Measurements from ENCODE around the gene IL15RA.
"Not testable (repeated sequence)": the region's sequence is repeated elsewhere in the genome, so short reads cannot be mapped to it uniquely, and the experiment has no call there.

Gene IL15RA

DNA sequence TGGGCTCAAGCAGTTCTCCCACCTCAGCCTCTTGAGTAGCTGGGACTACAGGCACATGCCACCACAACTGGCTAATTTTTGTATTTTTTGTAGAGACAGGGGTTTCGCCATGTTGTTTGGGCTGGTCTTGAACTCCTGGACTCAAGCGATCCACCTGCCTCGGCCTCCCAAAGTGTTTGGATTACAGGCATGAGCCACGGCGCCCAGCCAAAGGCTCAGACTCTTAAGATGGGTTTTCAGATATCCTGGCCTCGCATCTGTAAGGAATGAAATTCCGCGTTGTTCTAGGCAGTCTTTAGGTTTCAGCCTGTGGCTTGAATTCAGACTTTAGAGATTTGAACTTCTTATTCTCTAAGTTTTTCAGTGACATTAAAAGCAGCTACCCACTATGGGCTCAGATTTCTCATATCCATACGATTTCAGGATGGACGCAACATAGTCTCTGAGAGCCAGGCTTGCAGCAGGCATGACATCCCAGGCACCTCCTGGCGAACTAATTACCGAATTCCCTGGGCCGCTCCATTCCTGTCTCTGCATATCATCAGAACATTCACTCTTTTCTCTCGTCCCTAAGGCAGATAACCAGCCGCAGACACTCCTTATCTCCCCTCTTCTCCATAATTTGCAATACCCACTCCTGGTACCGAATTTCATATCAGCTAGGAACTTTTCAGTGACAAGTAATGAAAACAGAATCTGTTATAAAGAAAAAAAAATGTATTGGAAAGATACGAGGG is 29.7 kb downstream of the IL15RA start:
- H3K4me3 ChIP-seq (ENCODE audit: low read depth, low read length), result no peak overlapping the region
- no peak for DNase-seq (ENCODE audit: low read depth)
- TF ChIP-seq, protein P1, sequence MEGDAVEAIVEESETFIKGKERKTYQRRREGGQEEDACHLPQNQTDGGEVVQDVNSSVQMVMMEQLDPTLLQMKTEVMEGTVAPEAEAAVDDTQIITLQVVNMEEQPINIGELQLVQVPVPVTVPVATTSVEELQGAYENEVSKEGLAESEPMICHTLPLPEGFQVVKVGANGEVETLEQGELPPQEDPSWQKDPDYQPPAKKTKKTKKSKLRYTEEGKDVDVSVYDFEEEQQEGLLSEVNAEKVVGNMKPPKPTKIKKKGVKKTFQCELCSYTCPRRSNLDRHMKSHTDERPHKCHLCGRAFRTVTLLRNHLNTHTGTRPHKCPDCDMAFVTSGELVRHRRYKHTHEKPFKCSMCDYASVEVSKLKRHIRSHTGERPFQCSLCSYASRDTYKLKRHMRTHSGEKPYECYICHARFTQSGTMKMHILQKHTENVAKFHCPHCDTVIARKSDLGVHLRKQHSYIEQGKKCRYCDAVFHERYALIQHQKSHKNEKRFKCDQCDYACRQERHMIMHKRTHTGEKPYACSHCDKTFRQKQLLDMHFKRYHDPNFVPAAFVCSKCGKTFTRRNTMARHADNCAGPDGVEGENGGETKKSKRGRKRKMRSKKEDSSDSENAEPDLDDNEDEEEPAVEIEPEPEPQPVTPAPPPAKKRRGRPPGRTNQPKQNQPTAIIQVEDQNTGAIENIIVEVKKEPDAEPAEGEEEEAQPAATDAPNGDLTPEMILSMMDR (IDR thresholded peaks at IDR 0.05; ENCODE audit: low read depth, low read length, missing control alignments), result no peak
- in situ Hi-C loops (cut with HindIII; ENCODE audit: low sequenced_read_pairs), result no loop called here

DNA sequence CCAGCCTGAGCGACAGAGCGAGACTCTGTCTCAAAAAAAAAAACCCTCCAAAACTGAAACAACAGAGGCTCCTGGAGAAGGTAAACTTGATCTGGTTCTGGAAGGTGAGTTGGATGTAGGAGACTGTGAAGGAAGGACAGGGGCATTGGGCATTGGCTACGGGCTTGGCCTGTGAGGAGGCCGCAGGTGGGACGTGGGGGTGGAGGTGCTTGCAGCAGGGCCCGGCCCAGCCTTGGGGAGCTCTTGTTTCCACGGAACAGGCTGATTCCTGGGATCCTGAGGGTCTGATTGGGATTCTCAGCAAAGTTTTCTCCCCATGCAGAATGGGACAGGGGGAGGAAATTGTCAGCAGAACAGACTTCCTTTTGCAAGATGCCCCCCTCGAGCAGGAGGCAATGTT is 30.6 kb downstream of the IL15RA start:
- H3K4me3 ChIP-seq (ENCODE audit: low read depth, low read length), result no peak overlapping the region
- in situ Hi-C loops (cut with HindIII; ENCODE audit: low sequenced_read_pairs), result no loop called here
- DNase-seq (ENCODE audit: low read depth), result no peak
- TF ChIP-seq, protein P1 (IDR thresholded peaks at IDR 0.05; ENCODE audit: low read depth, low read length, missing control alignments), result no peak

- in situ Hi-C loops (cut with HindIII; ENCODE audit: low sequenced_read_pairs); DNase-seq (ENCODE audit: low read depth); H3K4me3 ChIP-seq (ENCODE audit: low read depth, low read length): not testable (repeated sequence)
Observed at GRCh38 chr10:5946419-5946775, 30.9 kb downstream of the IL15RA start.

DNA sequence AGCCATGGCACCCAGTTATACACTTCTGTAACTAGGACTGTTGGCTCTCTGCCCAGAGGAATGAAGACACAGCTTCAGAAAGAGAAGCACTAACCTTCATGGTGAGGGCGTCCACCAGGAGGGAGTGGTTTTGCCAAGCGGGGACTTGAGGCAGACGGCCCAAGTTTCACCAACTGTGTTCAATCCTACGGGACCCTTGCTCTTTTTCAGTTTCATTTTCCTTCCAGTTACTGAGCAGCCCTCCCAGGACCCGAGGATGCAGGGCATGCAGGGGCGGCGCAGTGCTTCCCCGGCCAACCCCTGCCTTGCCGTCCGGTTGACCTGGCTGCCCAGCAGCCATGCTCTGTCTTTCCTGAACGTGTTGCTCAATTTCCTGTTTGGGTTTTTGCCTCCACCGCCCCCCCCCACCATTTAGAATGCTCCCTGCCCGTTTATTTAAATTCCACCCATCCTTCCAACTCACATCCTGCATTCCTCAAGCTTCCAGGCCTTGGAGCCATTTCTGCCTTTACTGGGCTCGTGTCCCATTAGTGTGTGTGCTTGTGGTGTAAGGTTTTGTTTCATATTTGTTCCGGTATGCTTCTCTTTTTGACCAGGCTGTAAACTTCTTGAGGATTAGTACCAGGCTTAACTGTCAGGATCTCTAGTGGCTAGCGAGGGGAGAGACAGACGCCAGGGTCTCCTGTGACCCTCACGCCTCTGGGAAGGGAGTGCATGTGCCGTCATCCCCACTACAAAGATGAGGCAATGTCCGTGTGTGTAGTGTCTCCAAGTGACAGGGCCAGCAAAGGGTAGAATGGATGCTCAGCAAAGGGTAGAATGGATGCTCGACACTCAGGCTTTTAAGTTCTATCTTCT is 31.6 kb downstream of the IL15RA start:
- H3K4me3 ChIP-seq (ENCODE audit: low read depth, low read length), result no peak overlapping the region
- TF ChIP-seq, protein P1 (IDR thresholded peaks at IDR 0.05; ENCODE audit: low read depth, low read length, missing control alignments), result no peak
- in situ Hi-C loops (cut with HindIII; ENCODE audit: low sequenced_read_pairs), result no loop called here
- DNase-seq (ENCODE audit: low read depth), result peak; percentile 99

- TF ChIP-seq, protein P1 (IDR thresholded peaks at IDR 0.05; ENCODE audit: low read depth, low read length, missing control alignments), result no peak
- H3K4me3 ChIP-seq (ENCODE audit: low read depth, low read length), result no peak overlapping the region
- in situ Hi-C loops (cut with HindIII; ENCODE audit: low sequenced_read_pairs), result no loop called here
- DNase-seq (ENCODE audit: low read depth), result no peak
Observed at GRCh38 chr10:5945190-5945509, 32.2 kb downstream of the IL15RA start.

DNA sequence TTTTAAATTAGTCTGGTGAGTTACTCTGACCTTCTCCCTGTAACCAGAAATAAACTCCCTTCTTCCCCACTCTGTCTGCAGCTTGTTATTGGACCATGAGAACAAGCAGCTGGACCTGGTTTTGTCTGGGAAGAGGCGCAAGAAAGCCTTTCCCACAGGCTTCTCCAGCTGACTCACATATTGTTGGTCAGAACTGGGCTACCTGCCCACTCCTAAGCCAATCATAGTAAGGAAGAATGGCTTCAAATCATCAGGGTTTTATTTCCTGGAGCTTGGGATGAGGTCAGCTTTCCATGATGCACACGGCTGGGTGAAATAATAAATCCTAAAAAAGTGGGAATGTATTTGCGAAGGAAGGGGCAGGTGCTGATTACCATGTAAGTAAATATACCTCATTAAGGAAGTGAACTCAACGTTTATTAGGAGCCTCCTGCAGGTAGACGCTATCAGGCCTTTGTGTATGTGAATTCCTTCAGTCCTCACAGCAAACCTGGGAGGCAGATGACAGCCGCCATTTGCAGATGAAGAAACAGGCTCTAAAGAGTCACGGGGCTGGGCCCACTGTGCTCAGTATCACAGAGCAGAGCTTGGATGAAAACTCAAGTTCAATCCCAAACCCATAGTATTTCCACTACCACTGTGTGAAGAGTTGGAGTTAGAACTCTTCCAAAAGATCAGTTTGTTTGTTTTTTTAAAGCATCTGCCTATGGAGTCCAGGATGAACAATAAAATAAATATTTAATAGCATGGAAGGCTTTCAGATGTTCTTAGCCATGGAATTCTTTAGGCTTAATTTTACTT is 32.8 kb downstream of the IL15RA start:
- DNase-seq (ENCODE audit: low read depth), result peak; percentile 100
- no peak overlapping the region for H3K4me3 ChIP-seq (ENCODE audit: low read depth, low read length)
- in situ Hi-C loops (cut with HindIII; ENCODE audit: low sequenced_read_pairs), result no loop called here

More for the DNA sequence above, 32.8 kb downstream of the IL15RA start:
- TF ChIP-seq, protein P1 (IDR thresholded peaks at IDR 0.05; ENCODE audit: low read depth, low read length, missing control alignments), result no peak

Data from astrocyte of the cerebellum (primary cell).